Stomach (tissue), 4 donors: ENCODE measurements around the gene SQSTM1.

Source experiments
- CTCF ChIP-seq, 7 experiments: fragments of 450-650 bp in 4 of 7; fragments of 200-600 bp in 3 of 7; sonication (generic) in 3 of 7; IDR thresholded peaks; one replicate each; pipeline ENCODE4 v1.5.1; 2016 to 2019; ENCODE audit warnings: antibody characterized with exemption in 7 of 7, control low read depth in 2 of 7, mild to moderate bottlenecking in 1 of 7
- POLR2A ChIP-seq, 4 donors: fragments of 450-650 bp; IDR thresholded peaks; one replicate each; pipeline ENCODE4 v1.6.1; 2016; ENCODE audit warnings: antibody characterized with exemption in 4 of 4, control low read depth in 2 of 4, mild to moderate bottlenecking in 1 of 4, moderate library complexity in 1 of 4

GRCh38 chr5:179771311-179771895 is 49.3 kb upstream of the SQSTM1 start:
- no peak for TF ChIP-seq CTCF (IDR thresholded peaks at IDR 0.05)
- TF ChIP-seq POLR2A (IDR thresholded peaks at IDR 0.05), result no peak
